HCT116 (cell line): ENCODE data around the gene ELFN1. TPM values are rescaled to one million over a fixed set of nuclear protein-coding genes. Genes with fewer than 3 reads are reported as not detected.

ENCODE experiments used
- ATAC-seq: fragments of 200-7000 bp; cut with Tn5 transposase; 2 replicates; pipeline ENCODE4 v1.9.1; 2020; ENCODE audit warnings: mild to moderate bottlenecking, moderate library complexity
- BruUV-seq: library from RNA; stranded (reverse); fragments of 400-500 nt; replicated peaks from 2 replicates; lab custom pipeline; 2021; lab: Mats Ljungman, UMichigan
- CTCF ChIA-PET: fragments of 300-600 bp; sonication (Branson Sonifier 250); formaldehyde crosslinking; loops from one replicate; lab custom pipeline; 2021; ENCODE audit warnings: antibody characterized with exemption; lab: Charles Lee
- POLR2A ChIA-PET: fragments of 300-600, 350-600 bp; sonication (Branson Sonifier 250); formaldehyde crosslinking; loops from one replicate; lab custom pipeline; 2021; ENCODE audit warnings: antibody characterized with exemption; lab: Charles Lee
- RAD21 ChIA-PET, 2 experiments: fragments of 300-600 bp; sonication (Branson Sonifier 250); formaldehyde crosslinking; loops; one replicate each; lab custom pipeline; 2023; ENCODE audit warnings: low total read pairs in 2 of 2; ENCODE audit not compliant: uncharacterized antibody in 2 of 2, unreplicated experiment in 2 of 2, low non-redundant PET in 1 of 2; lab: Charles Lee
- DNase-seq: peaks from one replicate; pipeline ENCODE4 v3.0.0-alpha.2; 2010; ENCODE audit warnings: low read depth, low spot score
- H2AFZ ChIP-seq: fragments of 200-600 bp; shearing (Covaris generic), sonication (generic); 2 replicates; pipeline ENCODE4 v1.6.1; 2017; ENCODE audit warnings: low read depth, mixed run types, mixed read lengths, antibody characterized with exemption, low read length; ENCODE audit not compliant: poor library complexity, severe bottlenecking
- H3K27ac ChIP-seq: 2 replicates; pipeline ENCODE4 v1.5.1; 2012; ENCODE audit warnings: low read depth, low read length
- H3K27me3 ChIP-seq: fragments of 200-600 bp; sonication (generic); 2 replicates; pipeline ENCODE4 v1.6.1; 2016; ENCODE audit warnings: mixed run types, low read length, mixed read lengths; ENCODE audit not compliant: insufficient read depth
- H3K36me3 ChIP-seq, 2 experiments: fragments of 200-500 bp in 1 of 2; fragments of 200-600 bp in 1 of 2; sonication (Bioruptor generic) in 1 of 2; sonication (generic) in 1 of 2; 2 replicates each; pipeline versions ENCODE4 v1.5.1 to v1.6.1; 2014 to 2016; ENCODE audit warnings: low read length in 2 of 2, inconsistent platforms in 1 of 2, mixed read lengths in 1 of 2, mixed run types in 1 of 2; ENCODE audit not compliant: insufficient read depth in 2 of 2, control insufficient read depth in 1 of 2
- H3K4me1 ChIP-seq, 2 experiments: fragments of 200-600 bp in 1 of 2; sonication (generic) in 1 of 2; 2 replicates each; pipeline versions ENCODE4 v1.5.1 to v1.6.1; 2012 to 2017; ENCODE audit warnings: low read length in 2 of 2, inconsistent platforms in 1 of 2, mild to moderate bottlenecking in 1 of 2, mixed read lengths in 1 of 2, mixed run types in 1 of 2, moderate library complexity in 1 of 2; ENCODE audit not compliant: insufficient read depth in 2 of 2, control insufficient read depth in 1 of 2
- H3K4me2 ChIP-seq: fragments of 200-600 bp; sonication (generic); 2 replicates; pipeline ENCODE4 v1.6.1; 2017; ENCODE audit warnings: mixed run types, low read length, mixed read lengths
- H3K4me3 ChIP-seq, 2 experiments: fragments of 200-600 bp in 1 of 2; sonication (generic) in 1 of 2; replicated peaks in 1 of 2; 2 replicates each; pipeline ENCODE4 v1.5.1; 2011 to 2016; ENCODE audit warnings: low read length in 2 of 2, control low read depth in 1 of 2, low read depth in 1 of 2, mild to moderate bottlenecking in 1 of 2, mixed read lengths in 1 of 2, mixed run types in 1 of 2
- H3K79me2 ChIP-seq: fragments of 200-600 bp; sonication (generic); 2 replicates; pipeline ENCODE4 v1.6.1; 2017; ENCODE audit warnings: mild to moderate bottlenecking, mixed run types, low read length, moderate library complexity, mixed read lengths; ENCODE audit not compliant: insufficient read depth
- H3K9ac ChIP-seq: fragments of 200-600 bp; sonication (generic); 2 replicates; pipeline ENCODE4 v1.6.1; 2016; ENCODE audit warnings: low read length, mixed read lengths
- H3K9me2 ChIP-seq: fragments of 200-600 bp; sonication (generic), shearing (Covaris generic); 2 replicates; pipeline ENCODE4 v1.6.1; 2017; ENCODE audit warnings: mixed run types, mild to moderate bottlenecking, moderate library complexity; ENCODE audit not compliant: insufficient read depth
- H3K9me3 ChIP-seq, 2 experiments: fragments of 200-500 bp in 1 of 2; fragments of 200-600 bp in 1 of 2; sonication (Bioruptor generic) in 1 of 2; sonication (generic) in 1 of 2; 2 replicates each; pipeline ENCODE4 v1.6.1; 2014 to 2017; ENCODE audit warnings: low read length in 2 of 2, mixed read lengths in 2 of 2, inconsistent platforms in 1 of 2, low read depth in 1 of 2, mild to moderate bottlenecking in 1 of 2, mixed run types in 1 of 2, moderate library complexity in 1 of 2; ENCODE audit not compliant: control insufficient read depth in 1 of 2, insufficient read depth in 1 of 2
- H4K20me1 ChIP-seq: fragments of 200-600 bp; sonication (generic), shearing (Covaris generic); 2 replicates; pipeline ENCODE4 v1.6.1; 2017; ENCODE audit warnings: mixed run types, mild to moderate bottlenecking, moderate library complexity; ENCODE audit not compliant: insufficient read depth
- CBX3 ChIP-seq: IDR thresholded peaks from 2 replicates; pipeline ENCODE4 v1.6.1; 2012; ENCODE audit warnings: low read depth
- CEBPB ChIP-seq: IDR thresholded peaks from 2 replicates; pipeline ENCODE4 v1.6.1; 2012; ENCODE audit warnings: low read depth
- EZH2 ChIP-seq: fragments of 200-600 bp; sonication (generic); IDR thresholded peaks from 2 replicates; pipeline ENCODE4 v1.6.1; 2017; ENCODE audit warnings: antibody characterized with exemption, mixed run types
- EZH2phosphoT487 ChIP-seq: fragments of 200-600 bp; IDR thresholded peaks from 2 replicates; pipeline ENCODE4 v1.6.1; 2018; ENCODE audit warnings: antibody characterized with exemption, borderline replicate concordance
- FOSL1 ChIP-seq: IDR thresholded peaks from 2 replicates; pipeline ENCODE4 v1.6.1; 2012; ENCODE audit warnings: low read depth
- JUND ChIP-seq: IDR thresholded peaks from 2 replicates; pipeline ENCODE4 v1.6.1; 2012
- POLR2A ChIP-seq: IDR thresholded peaks from 2 replicates; pipeline ENCODE4 v1.7.0; 2011; ENCODE audit warnings: borderline replicate concordance; ENCODE audit not compliant: insufficient read depth, insufficient read length; ENCODE audit errors: extremely low read depth
- POLR2AphosphoS5 ChIP-seq: IDR thresholded peaks from 2 replicates; pipeline ENCODE4 v1.6.1; 2011; ENCODE audit warnings: mild to moderate bottlenecking, low read depth, low read length, moderate library complexity
- RAD21 ChIP-seq: IDR thresholded peaks from 2 replicates; pipeline ENCODE4 v1.6.1; 2012; ENCODE audit warnings: low read depth, mild to moderate bottlenecking
- SIN3A ChIP-seq: IDR thresholded peaks from 2 replicates; pipeline ENCODE4 v1.6.1; 2012; ENCODE audit warnings: low read depth
- SRF ChIP-seq: IDR thresholded peaks from 2 replicates; pipeline ENCODE4 v1.6.1; 2012; ENCODE audit warnings: low read depth
- TCF7L2 ChIP-seq: IDR thresholded peaks from 2 replicates; pipeline ENCODE4 v1.7.0; 2011; ENCODE audit warnings: borderline replicate concordance, inconsistent platforms; ENCODE audit not compliant: insufficient read depth, insufficient read length; ENCODE audit errors: extremely low read depth
- YY1 ChIP-seq: IDR thresholded peaks from 2 replicates; pipeline ENCODE4 v1.6.1; 2011; ENCODE audit warnings: low read length, low read depth, moderate library complexity, mild to moderate bottlenecking; ENCODE audit not compliant: insufficient replicate concordance; ENCODE audit errors: extremely low read depth
- ZFX ChIP-seq: fragments of 450-650 bp; IDR thresholded peaks from 2 replicates; pipeline ENCODE4 v1.6.1; 2017
- ZNF274 ChIP-seq: fragments of 200-500 bp; sonication (Bioruptor generic); IDR thresholded peaks from 2 replicates; pipeline ENCODE4 v1.6.1; 2014; ENCODE audit warnings: mild to moderate bottlenecking, low read depth, low read length, inconsistent platforms
- intact Hi-C: fragments of 100-400 bp; cut with micrococcal nuclease; formaldehyde crosslinking; loops from 2 replicates; pipeline ENCODE4 v1.10.0; 2022
- total RNA-seq: library from RNA; stranded (reverse); gene quantifications from one replicate; pipeline ENCODE4 v1.2.1, GENCODE V29; 2021; ENCODE audit not compliant: unreplicated experiment
- TF ChIP-seq, protein P1 (sequence below): IDR thresholded peaks from 2 replicates; pipeline ENCODE4 v1.6.1; 2011; ENCODE audit warnings: mild to moderate bottlenecking, low read length, moderate library complexity; ENCODE audit not compliant: insufficient replicate concordance; ENCODE audit errors: extremely low read depth
- TF ChIP-seq, protein P2 (sequence below): IDR thresholded peaks from 2 replicates; pipeline ENCODE4 v1.6.1; 2012

Gene ELFN1
- total RNA-seq, 1 experiment from 2014 or later: 4.4 TPM

DNA sequence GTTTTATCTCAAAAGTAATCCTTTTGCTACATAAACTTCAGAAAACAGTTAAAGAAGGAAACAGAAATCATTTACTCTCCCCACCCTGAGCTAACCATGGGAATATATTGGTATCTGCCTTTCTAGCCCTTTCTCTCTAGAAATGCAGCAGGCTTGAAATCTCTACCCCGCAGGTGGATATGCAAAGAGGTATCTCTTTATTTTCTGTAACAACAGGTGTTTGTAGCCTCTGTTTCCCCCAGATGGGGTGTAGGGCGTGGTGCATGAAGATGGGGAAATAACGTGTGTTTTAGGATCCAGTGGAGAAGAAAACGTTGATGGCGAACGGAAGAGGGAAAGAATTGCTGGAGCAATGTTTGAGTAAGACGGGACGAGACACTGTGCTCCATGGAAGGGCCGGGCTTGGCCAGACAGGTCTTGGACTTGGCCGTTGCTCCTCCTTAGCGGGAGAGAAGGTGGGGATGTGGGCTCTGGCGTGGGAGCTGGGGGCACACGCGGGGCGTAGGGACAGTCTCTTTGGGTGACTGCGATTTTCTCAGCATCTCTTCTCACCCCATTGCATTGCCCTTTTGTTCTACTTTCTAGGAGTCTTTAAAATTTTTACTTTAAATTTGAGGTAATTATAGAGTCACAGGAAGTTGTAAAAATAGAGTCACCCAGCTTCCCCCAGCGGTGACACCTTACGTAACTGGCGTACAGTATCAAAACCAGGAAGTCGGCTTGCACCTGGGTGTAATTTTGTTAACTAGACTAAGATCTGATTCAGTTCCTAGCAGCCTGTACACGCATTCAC lies 82.9 kb downstream of the ELFN1 start:
- ATAC-seq: no peak
- no peak for TF ChIP-seq EZH2phosphoT487
- TF ChIP-seq, all 23 proteins: peak for 0
- Histone ChIP-seq H3K9me3 (no peaks in the 10 kb centered on the region), H4K20me1 (no peaks in the 10 kb centered on the region), H3K9ac (no peak overlapping the region), H3K4me2 (no peak overlapping the region), H3K9me2 (no peaks in the 10 kb centered on the region), H2AFZ (no peak overlapping the region), H3K27ac (no peak overlapping the region), H3K79me2 (no peaks in the 10 kb centered on the region), H3K27me3 (peaks cover 3% of the 10 kb centered on the region; the same call in 1 of the 2 replicates), H3K4me3 (no peak overlapping the region), H3K4me1 (peaks cover 8 to 9% of the 10 kb centered on the region in 2 experiments; a peak in 3 of 4 replicates), H3K36me3 (no peaks in the 10 kb centered on the region)
- BruUV-seq: no TSS peak
- POLR2A ChIA-PET: no interaction called here
- CTCF ChIA-PET: no interaction called here
- RAD21 ChIA-PET: no interaction called here
- intact Hi-C loops: no loop called here
- no peak for DNase-seq

DNA sequence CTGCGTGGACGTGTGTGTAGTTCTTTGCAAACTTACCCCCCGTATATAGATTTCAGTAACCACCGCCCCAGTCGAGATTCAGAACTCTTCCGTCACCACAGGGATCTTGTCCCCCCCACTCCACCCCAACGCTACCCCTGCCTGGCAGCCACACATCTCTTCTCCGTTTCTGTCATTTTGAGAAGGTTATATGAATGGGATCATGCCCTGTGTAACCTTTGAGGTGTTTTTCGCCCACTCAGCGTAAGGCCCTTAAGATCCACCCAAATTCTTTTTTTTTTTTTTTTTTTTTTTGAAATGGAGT lies 83.4 kb downstream of the ELFN1 start:
- Histone ChIP-seq H3K4me2 (no peak overlapping the region), H2AFZ (no peak overlapping the region), H3K9me2 (no peaks in the 10 kb centered on the region), H3K4me3 (no peak overlapping the region), H4K20me1 (no peaks in the 10 kb centered on the region), H3K27me3 (peaks cover 3% of the 10 kb centered on the region; the same call in 1 of the 2 replicates), H3K27ac (no peak overlapping the region), H3K4me1 (peaks cover 9 to 11% of the 10 kb centered on the region in 2 experiments; a peak in 3 of 4 replicates), H3K36me3 (no peaks in the 10 kb centered on the region), H3K9me3 (no peaks in the 10 kb centered on the region), H3K9ac (no peak overlapping the region), H3K79me2 (no peaks in the 10 kb centered on the region)
- BruUV-seq: no TSS peak
- CTCF ChIA-PET: no interaction called here
- intact Hi-C loops: no loop called here
- no peak for TF ChIP-seq YY1
- TF ChIP-seq ZFX: no peak
- TF ChIP-seq CEBPB: no peak
- TF ChIP-seq, protein P1, sequence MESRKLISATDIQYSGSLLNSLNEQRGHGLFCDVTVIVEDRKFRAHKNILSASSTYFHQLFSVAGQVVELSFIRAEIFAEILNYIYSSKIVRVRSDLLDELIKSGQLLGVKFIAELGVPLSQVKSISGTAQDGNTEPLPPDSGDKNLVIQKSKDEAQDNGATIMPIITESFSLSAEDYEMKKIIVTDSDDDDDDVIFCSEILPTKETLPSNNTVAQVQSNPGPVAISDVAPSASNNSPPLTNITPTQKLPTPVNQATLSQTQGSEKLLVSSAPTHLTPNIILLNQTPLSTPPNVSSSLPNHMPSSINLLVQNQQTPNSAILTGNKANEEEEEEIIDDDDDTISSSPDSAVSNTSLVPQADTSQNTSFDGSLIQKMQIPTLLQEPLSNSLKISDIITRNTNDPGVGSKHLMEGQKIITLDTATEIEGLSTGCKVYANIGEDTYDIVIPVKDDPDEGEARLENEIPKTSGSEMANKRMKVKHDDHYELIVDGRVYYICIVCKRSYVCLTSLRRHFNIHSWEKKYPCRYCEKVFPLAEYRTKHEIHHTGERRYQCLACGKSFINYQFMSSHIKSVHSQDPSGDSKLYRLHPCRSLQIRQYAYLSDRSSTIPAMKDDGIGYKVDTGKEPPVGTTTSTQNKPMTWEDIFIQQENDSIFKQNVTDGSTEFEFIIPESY: no peak
- no peak for TF ChIP-seq JUND
- no peak for TF ChIP-seq CBX3
- no peak for TF ChIP-seq POLR2A
- no peak for TF ChIP-seq EZH2
- no peak for TF ChIP-seq TCF7L2
- no peak for TF ChIP-seq EZH2phosphoT487
- TF ChIP-seq POLR2AphosphoS5: no peak
- no peak for TF ChIP-seq RAD21
- TF ChIP-seq SIN3A: no peak
- no peak for TF ChIP-seq FOSL1
- no peak for TF ChIP-seq SRF
- TF ChIP-seq, protein P2, sequence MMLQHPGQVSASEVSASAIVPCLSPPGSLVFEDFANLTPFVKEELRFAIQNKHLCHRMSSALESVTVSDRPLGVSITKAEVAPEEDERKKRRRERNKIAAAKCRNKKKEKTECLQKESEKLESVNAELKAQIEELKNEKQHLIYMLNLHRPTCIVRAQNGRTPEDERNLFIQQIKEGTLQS: no peak
- no peak for TF ChIP-seq ZNF274
- POLR2A ChIA-PET: no interaction called here
- DNase-seq (no peak), ATAC-seq (no peak)
- RAD21 ChIA-PET: no interaction called here
